HFFc6 (cell line): ENCODE data around the gene PTPRE. TPM values are rescaled to one million over a fixed set of nuclear protein-coding genes. Genes with fewer than 3 reads are reported as not detected.

Experiments used
- DNase-seq: peaks from one replicate; pipeline ENCODE4 v3.0.0-alpha.2; 2018
- H3K27ac Mint-ChIP-seq: 2 replicates; pipeline ENCODE4 v1.8.0; 2020; ENCODE audit warnings: mild to moderate bottlenecking, mixed read lengths
- H3K27me3 Mint-ChIP-seq: 2 replicates; pipeline ENCODE4 v1.8.0; 2021; ENCODE audit warnings: mild to moderate bottlenecking, moderate library complexity, mixed read lengths; ENCODE audit not compliant: insufficient read depth
- H3K36me3 Mint-ChIP-seq: 2 replicates; pipeline ENCODE4 v1.8.0; 2021; ENCODE audit warnings: low read depth, mixed read lengths
- H3K4me1 Mint-ChIP-seq: 2 replicates; pipeline ENCODE4 v1.8.0; 2020; ENCODE audit warnings: low read depth, mixed read lengths
- H3K4me3 Mint-ChIP-seq: 2 replicates; pipeline ENCODE4 v1.8.0; 2020; ENCODE audit warnings: mild to moderate bottlenecking, moderate library complexity, mixed read lengths
- H3K9me3 Mint-ChIP-seq: 2 replicates; pipeline ENCODE4 v1.8.0; 2020; ENCODE audit warnings: mild to moderate bottlenecking, mixed read lengths
- total RNA-seq, 6 experiments: library from RNA; stranded (reverse); fragmentation: NEBNext Ultra II Directional; extraction: Animal tissue kit (Norgen Biotek cat#: 25700); gene quantifications; 2 replicates in 1 of 6; 3 replicates in 5 of 6; pipeline ENCODE4 v1.2.3, GENCODE V29; 2021
- TF ChIP-seq, protein P1 (sequence below): fragments of 200-600 bp; sonication (generic); IDR thresholded peaks from 2 replicates; pipeline ENCODE4 v1.5.0; 2021; ENCODE audit warnings: antibody characterized with exemption, mild to moderate bottlenecking

Gene PTPRE
- total RNA-seq, 6 experiments from 2014 or later, result 0.14 to 0.37 (median 0.15) TPM; not detected in 3

DNA sequence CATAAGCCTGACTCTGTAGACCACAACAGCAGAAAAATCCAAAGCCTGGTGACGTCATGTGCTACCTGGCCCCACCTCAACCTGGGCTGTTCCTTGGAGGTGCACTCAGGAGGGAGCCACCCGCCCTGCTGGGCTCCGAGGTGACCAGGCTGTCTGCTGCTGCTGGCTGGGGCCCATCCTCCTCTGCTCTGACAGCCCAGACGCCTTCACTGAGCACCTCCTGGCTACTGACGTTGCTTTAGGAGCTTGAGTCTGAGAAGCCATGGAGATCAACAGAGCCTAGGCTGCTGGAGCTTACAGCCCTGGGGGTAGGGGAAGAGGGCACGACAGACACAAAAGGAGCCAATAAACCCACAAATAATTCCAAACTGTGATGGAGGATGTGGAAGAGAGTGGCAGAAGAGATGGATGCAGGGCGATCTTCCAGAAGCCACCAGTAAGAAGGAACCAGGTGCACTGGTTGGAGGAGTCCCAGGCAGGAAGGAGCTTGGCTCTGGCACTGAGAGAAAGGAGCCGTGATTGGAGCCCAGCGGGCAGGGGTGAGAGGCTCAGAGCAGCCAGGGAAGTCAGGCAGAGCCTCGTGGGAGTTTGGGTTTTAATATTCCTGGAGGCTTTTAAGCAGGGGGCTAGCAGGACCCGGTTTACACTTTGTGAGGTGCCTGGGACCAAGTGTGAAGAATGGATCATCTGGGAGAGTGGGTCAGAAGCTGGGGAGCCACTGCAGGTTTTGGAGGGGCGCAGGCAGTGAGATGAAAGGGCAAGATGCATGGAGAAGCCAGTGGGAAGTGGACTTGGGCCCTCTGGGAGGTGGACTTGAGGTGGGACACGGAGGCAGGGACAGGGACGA is 1.7 kb upstream of the PTPRE start:
- no peaks in the 10 kb centered on the region for H3K36me3 Mint-ChIP-seq
- H3K4me1 Mint-ChIP-seq, result no peaks in the 10 kb centered on the region
- H3K4me3 Mint-ChIP-seq, result no peak overlapping the region
- no peak overlapping the region for H3K27ac Mint-ChIP-seq
- H3K9me3 Mint-ChIP-seq, result peaks cover 50% of the 10 kb centered on the region
- no peak for DNase-seq
- H3K27me3 Mint-ChIP-seq, result peaks cover 5% of the 10 kb centered on the region
- TF ChIP-seq, protein P1, sequence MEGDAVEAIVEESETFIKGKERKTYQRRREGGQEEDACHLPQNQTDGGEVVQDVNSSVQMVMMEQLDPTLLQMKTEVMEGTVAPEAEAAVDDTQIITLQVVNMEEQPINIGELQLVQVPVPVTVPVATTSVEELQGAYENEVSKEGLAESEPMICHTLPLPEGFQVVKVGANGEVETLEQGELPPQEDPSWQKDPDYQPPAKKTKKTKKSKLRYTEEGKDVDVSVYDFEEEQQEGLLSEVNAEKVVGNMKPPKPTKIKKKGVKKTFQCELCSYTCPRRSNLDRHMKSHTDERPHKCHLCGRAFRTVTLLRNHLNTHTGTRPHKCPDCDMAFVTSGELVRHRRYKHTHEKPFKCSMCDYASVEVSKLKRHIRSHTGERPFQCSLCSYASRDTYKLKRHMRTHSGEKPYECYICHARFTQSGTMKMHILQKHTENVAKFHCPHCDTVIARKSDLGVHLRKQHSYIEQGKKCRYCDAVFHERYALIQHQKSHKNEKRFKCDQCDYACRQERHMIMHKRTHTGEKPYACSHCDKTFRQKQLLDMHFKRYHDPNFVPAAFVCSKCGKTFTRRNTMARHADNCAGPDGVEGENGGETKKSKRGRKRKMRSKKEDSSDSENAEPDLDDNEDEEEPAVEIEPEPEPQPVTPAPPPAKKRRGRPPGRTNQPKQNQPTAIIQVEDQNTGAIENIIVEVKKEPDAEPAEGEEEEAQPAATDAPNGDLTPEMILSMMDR, result no peak

DNA sequence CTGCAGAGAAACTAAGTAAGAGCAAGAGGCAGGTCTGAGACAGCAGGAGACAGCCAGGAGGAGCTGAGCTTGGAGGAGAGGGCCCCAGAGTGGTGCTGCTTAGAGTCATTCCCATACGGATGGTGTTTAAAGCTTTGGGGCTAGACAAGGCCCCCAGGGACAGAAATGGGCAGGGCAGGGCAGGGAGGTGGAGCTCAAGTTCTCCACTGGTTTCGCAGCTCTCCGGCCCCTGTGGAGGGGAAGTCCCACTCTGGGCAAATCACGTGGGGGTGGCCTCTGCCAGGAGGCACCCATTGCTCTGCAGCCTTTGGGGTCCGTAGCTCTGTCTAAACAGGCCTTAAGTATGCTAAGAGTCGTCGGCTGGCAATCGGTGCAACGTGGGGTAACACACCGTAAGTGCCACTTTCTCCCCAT is 1.0 kb upstream of the PTPRE start:
- peaks cover 56% of the 10 kb centered on the region for H3K9me3 Mint-ChIP-seq
- no peaks in the 10 kb centered on the region for H3K4me1 Mint-ChIP-seq
- TF ChIP-seq, protein P1, result no peak
- DNase-seq, result no peak
- H3K27me3 Mint-ChIP-seq, result peaks cover 5% of the 10 kb centered on the region
- H3K27ac Mint-ChIP-seq, result no peak overlapping the region
- no peaks in the 10 kb centered on the region for H3K36me3 Mint-ChIP-seq
- H3K4me3 Mint-ChIP-seq, result no peak overlapping the region

DNA sequence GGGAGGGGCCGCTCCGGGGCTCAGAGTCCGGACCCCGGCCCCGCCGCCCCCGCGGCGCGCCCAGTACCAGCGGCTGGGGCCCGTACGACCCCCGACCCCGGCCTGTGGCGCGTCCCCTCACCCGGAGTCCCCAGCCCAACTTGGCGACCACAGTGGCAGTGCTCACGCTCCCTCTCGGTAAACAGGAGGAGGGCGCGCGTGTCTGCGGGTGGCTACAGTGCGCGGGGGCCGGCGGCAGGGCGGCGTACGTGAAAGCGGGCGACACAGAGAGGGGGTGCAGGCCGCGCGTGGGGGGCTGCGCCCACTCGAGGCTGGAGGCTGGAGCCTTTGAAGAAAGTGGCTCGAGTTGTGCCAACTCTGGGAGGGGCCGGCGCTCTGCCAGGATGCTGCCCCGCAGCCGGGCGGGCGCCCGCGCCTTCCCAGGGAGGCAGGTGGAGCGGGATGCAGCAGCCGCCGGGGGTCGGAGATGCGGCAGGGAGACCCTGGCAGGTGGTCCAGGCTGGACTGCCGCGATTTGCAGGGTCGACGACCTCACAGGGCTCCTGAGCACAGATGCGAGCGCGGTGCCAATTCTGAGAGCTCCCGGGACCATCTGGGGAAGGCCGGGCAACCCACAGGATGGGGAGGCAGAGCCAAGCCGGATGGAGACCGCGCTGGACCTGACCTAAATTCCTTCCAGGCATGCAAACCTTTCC is 655 bp downstream of the PTPRE start:
- TF ChIP-seq, protein P1, result no peak
- peaks cover 5% of the 10 kb centered on the region for H3K27me3 Mint-ChIP-seq
- H3K9me3 Mint-ChIP-seq, result peaks cover 55% of the 10 kb centered on the region
- no peaks in the 10 kb centered on the region for H3K4me1 Mint-ChIP-seq
- H3K4me3 Mint-ChIP-seq, result no peak overlapping the region
- no peak for DNase-seq
- H3K36me3 Mint-ChIP-seq, result no peaks in the 10 kb centered on the region
- no peak overlapping the region for H3K27ac Mint-ChIP-seq

DNA sequence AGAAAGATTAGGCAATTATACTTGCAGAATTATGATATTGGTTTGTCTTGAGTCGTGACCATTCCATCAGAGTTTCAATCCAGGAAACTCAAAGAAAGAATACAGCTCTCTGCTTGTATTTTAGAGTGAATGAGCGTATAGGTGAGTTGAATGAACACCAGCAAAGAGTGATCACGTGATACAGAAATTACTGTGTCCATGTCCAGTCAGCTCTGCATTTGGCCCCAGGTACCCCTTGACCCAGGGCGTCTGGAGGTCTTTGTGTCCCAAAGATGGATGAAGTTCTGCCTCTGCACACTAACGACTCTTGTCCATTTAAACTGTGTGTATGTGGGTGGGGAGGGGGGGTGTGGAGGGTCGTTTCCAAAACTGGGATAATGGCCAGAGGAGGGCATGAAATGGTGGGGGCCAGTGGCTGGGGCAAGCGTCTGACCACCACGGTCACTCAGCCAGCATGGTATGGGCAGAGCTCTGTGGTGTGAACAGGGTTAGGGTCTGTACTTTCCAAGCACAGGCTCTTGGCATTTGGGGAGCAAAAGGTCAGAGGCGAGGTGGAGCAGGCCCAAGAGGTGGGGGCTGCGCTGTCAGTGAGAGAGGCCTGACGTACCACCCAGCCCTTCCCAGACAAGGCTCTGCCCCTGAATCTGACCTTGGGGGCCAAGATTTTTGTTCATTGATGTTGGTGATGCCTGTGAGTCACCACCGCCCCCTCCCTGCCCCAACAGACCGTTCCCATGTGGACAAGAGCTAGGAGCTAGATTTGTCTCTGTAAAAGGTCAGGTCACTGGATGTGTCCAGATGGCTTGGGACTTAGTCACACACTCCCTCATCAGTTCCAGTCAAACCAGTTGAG is 1.4 kb downstream of the PTPRE start:
- no peak overlapping the region for H3K27ac Mint-ChIP-seq
- no peaks in the 10 kb centered on the region for H3K36me3 Mint-ChIP-seq
- no peaks in the 10 kb centered on the region for H3K4me1 Mint-ChIP-seq
- peaks cover 49% of the 10 kb centered on the region for H3K9me3 Mint-ChIP-seq
- H3K27me3 Mint-ChIP-seq, result peaks cover 5% of the 10 kb centered on the region
- H3K4me3 Mint-ChIP-seq, result no peak overlapping the region
- no peak for DNase-seq
- TF ChIP-seq, protein P1, result no peak

DNA sequence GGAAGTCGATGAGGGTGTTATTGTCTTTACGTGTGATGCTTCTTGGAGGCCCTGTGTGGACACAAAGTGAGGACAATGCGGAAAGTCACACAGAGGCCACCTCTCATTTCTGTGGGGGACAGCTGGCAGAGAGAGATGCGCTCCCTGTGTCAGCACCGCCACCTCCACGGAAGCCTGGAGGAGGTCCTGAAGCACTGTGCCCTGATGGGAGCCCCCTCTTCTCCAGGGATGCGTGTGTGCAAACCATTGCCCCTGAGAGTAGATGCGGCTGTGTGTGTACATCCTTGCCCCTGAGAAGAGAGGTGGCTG is 2.0 kb downstream of the PTPRE start:
- Mint-ChIP-seq H3K36me3 (no peaks in the 10 kb centered on the region), H3K4me3 (no peak overlapping the region), H3K9me3 (peaks cover 44% of the 10 kb centered on the region), H3K27ac (no peak overlapping the region), H3K4me1 (no peaks in the 10 kb centered on the region), H3K27me3 (peaks cover 5% of the 10 kb centered on the region)
- DNase-seq, result no peak
- TF ChIP-seq, protein P1, result no peak
